ENCODE measurements around the gene DDX10.

The DDX10 gene

GRCh38 chr11:108628326-108628725 lies 36.5 kb upstream of the DDX10 start:
- Histone ChIP-seq H3K36me3 (ENCODE audit: control insufficient read depth, low read length) (no peaks in the 10 kb centered on the region), H3K9me2 (replicated peaks; ENCODE audit: control insufficient read depth, low read length) (no peaks in the 10 kb centered on the region; the same call in 1 of the 2 replicates), H3K4me3 (ENCODE audit: low read length) (no peak overlapping the region), H3K9me3 (ENCODE audit: control insufficient read depth, insufficient read depth, low read length) (peaks cover 7% of the 10 kb centered on the region), H4K20me1 (ENCODE audit: control insufficient read depth, insufficient read depth, low read depth, low read length) (no peaks in the 10 kb centered on the region), H3K27me3 (ENCODE audit: control insufficient read depth, low read length) (no peaks in the 10 kb centered on the region), H3K79me2 (ENCODE audit: control insufficient read depth, low read length) (no peaks in the 10 kb centered on the region), H3K27ac (ENCODE audit: low read depth, low read length) (no peak overlapping the region), H3K4me2 (ENCODE audit: low read length) (no peak overlapping the region), H3F3A (ENCODE audit: control insufficient read depth, insufficient read depth) (no peaks in the 10 kb centered on the region), H3K4me1 (ENCODE audit: control insufficient read depth, low read length) (no peaks in the 10 kb centered on the region)
- no peak for TF ChIP-seq EZH2phosphoT487 (IDR thresholded peaks at IDR 0.05; ENCODE audit: borderline replicate concordance, low read length)
- TF ChIP-seq, protein P1, sequence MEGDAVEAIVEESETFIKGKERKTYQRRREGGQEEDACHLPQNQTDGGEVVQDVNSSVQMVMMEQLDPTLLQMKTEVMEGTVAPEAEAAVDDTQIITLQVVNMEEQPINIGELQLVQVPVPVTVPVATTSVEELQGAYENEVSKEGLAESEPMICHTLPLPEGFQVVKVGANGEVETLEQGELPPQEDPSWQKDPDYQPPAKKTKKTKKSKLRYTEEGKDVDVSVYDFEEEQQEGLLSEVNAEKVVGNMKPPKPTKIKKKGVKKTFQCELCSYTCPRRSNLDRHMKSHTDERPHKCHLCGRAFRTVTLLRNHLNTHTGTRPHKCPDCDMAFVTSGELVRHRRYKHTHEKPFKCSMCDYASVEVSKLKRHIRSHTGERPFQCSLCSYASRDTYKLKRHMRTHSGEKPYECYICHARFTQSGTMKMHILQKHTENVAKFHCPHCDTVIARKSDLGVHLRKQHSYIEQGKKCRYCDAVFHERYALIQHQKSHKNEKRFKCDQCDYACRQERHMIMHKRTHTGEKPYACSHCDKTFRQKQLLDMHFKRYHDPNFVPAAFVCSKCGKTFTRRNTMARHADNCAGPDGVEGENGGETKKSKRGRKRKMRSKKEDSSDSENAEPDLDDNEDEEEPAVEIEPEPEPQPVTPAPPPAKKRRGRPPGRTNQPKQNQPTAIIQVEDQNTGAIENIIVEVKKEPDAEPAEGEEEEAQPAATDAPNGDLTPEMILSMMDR (IDR thresholded peaks at IDR 0.05; ENCODE audit: low read depth, low read length, poor library complexity, severe bottlenecking) = no peak

DNA sequence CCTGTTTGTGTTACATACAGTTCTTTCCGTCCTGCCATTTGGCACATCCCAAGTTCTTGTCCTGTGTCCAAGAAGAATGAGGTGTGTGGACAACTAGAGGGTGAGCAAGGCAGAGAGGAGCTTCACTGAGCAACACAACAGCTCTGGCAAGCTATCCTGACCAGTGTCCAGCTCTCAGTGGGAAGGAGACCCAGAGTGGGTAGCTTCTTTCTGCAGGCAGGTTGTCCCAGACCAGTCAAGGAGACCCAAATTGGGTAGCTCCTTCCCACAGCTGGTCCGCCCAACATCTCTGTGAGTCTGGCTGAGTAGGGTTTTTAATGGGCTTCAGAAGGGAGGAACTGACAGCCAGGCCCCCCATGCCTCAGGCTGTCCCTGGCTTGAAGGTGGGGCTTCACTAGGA lies 36.1 kb upstream of the DDX10 start:
- Histone ChIP-seq H3K4me3 (ENCODE audit: low read length) (no peak overlapping the region), H3F3A (ENCODE audit: control insufficient read depth, insufficient read depth) (no peaks in the 10 kb centered on the region), H3K27ac (ENCODE audit: low read depth, low read length) (no peak overlapping the region), H3K27me3 (ENCODE audit: control insufficient read depth, low read length) (no peaks in the 10 kb centered on the region), H3K9me2 (replicated peaks; ENCODE audit: control insufficient read depth, low read length) (no peaks in the 10 kb centered on the region; the same call in 1 of the 2 replicates), H3K9me3 (ENCODE audit: control insufficient read depth, insufficient read depth, low read length) (peaks cover 7% of the 10 kb centered on the region), H3K36me3 (ENCODE audit: control insufficient read depth, low read length) (no peaks in the 10 kb centered on the region), H3K79me2 (ENCODE audit: control insufficient read depth, low read length) (no peaks in the 10 kb centered on the region), H4K20me1 (ENCODE audit: control insufficient read depth, insufficient read depth, low read depth, low read length) (no peaks in the 10 kb centered on the region), H3K4me1 (ENCODE audit: control insufficient read depth, low read length) (no peaks in the 10 kb centered on the region), H3K4me2 (ENCODE audit: low read length) (no peak overlapping the region)
- no peak for TF ChIP-seq EZH2phosphoT487 (IDR thresholded peaks at IDR 0.05; ENCODE audit: borderline replicate concordance, low read length)
- TF ChIP-seq, protein P1 (IDR thresholded peaks at IDR 0.05; ENCODE audit: low read depth, low read length, poor library complexity, severe bottlenecking) = no peak

DNA sequence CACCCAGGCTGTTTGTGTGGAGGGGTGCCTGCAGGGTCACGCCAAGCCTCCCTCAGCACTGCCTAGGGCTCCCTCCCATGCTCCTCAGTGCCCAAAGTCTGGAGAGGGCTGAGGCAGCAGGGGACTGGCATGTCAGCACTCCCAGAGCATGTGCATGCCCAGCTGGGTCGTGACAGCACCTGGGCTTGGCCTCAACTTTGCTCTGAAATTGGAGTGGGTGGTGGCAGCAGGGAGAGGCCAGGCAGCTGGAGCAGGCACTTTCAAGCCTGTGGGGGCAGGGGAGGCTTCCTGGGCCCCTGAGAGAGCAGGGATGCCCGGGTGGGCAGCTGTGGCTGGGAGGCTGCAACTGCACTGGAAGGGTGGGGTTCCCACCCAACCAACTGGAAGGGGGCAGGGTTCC lies 35.6 kb upstream of the DDX10 start:
- TF ChIP-seq EZH2phosphoT487 (IDR thresholded peaks at IDR 0.05; ENCODE audit: borderline replicate concordance, low read length) = no peak
- TF ChIP-seq, protein P1 (IDR thresholded peaks at IDR 0.05; ENCODE audit: low read depth, low read length, poor library complexity, severe bottlenecking) = no peak
- Histone ChIP-seq H3K4me1 (ENCODE audit: control insufficient read depth, low read length) (no peaks in the 10 kb centered on the region), H4K20me1 (ENCODE audit: control insufficient read depth, insufficient read depth, low read depth, low read length) (no peaks in the 10 kb centered on the region), H3K9me3 (ENCODE audit: control insufficient read depth, insufficient read depth, low read length) (peaks cover 7% of the 10 kb centered on the region), H3K27me3 (ENCODE audit: control insufficient read depth, low read length) (no peaks in the 10 kb centered on the region), H3K9me2 (replicated peaks; ENCODE audit: control insufficient read depth, low read length) (no peaks in the 10 kb centered on the region; the same call in 1 of the 2 replicates), H3K4me2 (ENCODE audit: low read length) (no peak overlapping the region), H3K79me2 (ENCODE audit: control insufficient read depth, low read length) (no peaks in the 10 kb centered on the region), H3F3A (ENCODE audit: control insufficient read depth, insufficient read depth) (no peaks in the 10 kb centered on the region), H3K27ac (ENCODE audit: low read depth, low read length) (no peak overlapping the region), H3K4me3 (ENCODE audit: low read length) (no peak overlapping the region), H3K36me3 (ENCODE audit: control insufficient read depth, low read length) (no peaks in the 10 kb centered on the region)

Data from DOHH2 (cell line).